ENCODE measurements around the gene PDLIM4.

DNA sequence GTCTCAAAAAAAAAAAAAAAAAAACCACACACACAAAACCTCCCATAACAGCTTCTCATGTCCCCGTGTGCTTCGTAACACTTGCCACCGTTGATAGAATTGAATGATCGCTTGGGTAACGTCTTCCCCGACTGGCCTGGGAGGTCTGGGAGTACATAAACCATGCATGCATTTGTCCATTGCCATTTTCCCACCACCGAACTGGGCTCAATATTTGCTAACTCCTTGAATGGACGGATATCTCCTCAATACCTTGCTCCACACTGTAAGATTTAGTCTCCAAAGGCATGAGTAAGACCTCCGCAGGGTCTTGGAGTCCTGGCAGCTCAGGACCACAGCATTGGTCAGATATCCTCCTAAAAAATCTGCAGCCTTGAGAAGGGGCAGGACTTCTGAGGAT, 26.6 kb upstream of the PDLIM4 start:
- TF ChIP-seq CTCF (IDR thresholded peaks at IDR 0.05) (no peak), POLR2A (IDR thresholded peaks at IDR 0.05) (no peak)

Measured in heart left ventricle (tissue), 13 donors.